GM21447 (cell line): ENCODE measurements around the gene HBG2.
"Not testable (repeated sequence)": the region's sequence is repeated elsewhere in the genome, so short reads cannot be mapped to it uniquely, and the experiment has no call there.

Experiments used
- ATAC-seq: cut with Tn5 transposase; IDR thresholded peaks from one replicate; pipeline ENCODE4 v1.9.1; 2021; ENCODE audit not compliant: unreplicated experiment

HBG2 gene

GRCh38 chr11:5254646-5255413, at the start of gene HBG2:
Gene HBG2 (minus strand): TSS chr11:5254781. CDS start chr11:5254728, 53 bp downstream.
- ATAC-seq: not testable (repeated sequence)

GRCh38 chr11:5304046-5304445, 49.5 kb upstream of the HBG2 start:
- ATAC-seq: no peak

- ATAC-seq: no peak
Measured at GRCh38 chr11:5303626-5304025, 49.0 kb upstream of the HBG2 start.

- no peak for ATAC-seq
Measured at GRCh38 chr11:5301846-5302245, 47.3 kb upstream of the HBG2 start, which contains the start of gene OR51B4. Gene OR51B4 (minus strand): TSS chr11:5301946. CDS start chr11:5301946, 0 bp downstream.

GRCh38 chr11:5300251-5300650, 45.7 kb upstream of the HBG2 start:
- ATAC-seq: no peak

GRCh38 chr11:5298451-5298850, 43.9 kb upstream of the HBG2 start:
- no peak for ATAC-seq

GRCh38 chr11:5297721-5298323, 43.2 kb upstream of the HBG2 start:
- no peak for ATAC-seq

- not testable (repeated sequence) for ATAC-seq
Measured at GRCh38 chr11:5294342-5294995, 39.9 kb upstream of the HBG2 start.

- no peak for ATAC-seq
Measured at GRCh38 chr11:5293028-5293427, 38.4 kb upstream of the HBG2 start.

- ATAC-seq: peak; percentile 92
Measured at GRCh38 chr11:5291207-5291838, 36.7 kb upstream of the HBG2 start.

GRCh38 chr11:5290106-5290505, 35.5 kb upstream of the HBG2 start:
- no peak for ATAC-seq

- no peak for ATAC-seq
Measured at GRCh38 chr11:5289696-5290095, 35.1 kb upstream of the HBG2 start.

- ATAC-seq: no peak
Measured at GRCh38 chr11:5288906-5289550, 34.4 kb upstream of the HBG2 start.

- no peak for ATAC-seq
Measured at GRCh38 chr11:5288108-5288905, 33.7 kb upstream of the HBG2 start.

GRCh38 chr11:5286901-5287300, 32.3 kb upstream of the HBG2 start:
- ATAC-seq: no peak

GRCh38 chr11:5286351-5286750, 31.8 kb upstream of the HBG2 start:
- no peak for ATAC-seq

GRCh38 chr11:5285703-5286340, 31.2 kb upstream of the HBG2 start:
- no peak for ATAC-seq

- no peak for ATAC-seq
Measured at GRCh38 chr11:5284637-5285036, 30.1 kb upstream of the HBG2 start.

- ATAC-seq: no peak
Measured at GRCh38 chr11:5283882-5284281, 29.3 kb upstream of the HBG2 start.

- no peak for ATAC-seq
Measured at GRCh38 chr11:5283086-5283485, 28.5 kb upstream of the HBG2 start.
